ENCODE measurements around the gene KCTD3.

KCTD3 gene

GRCh38 chr1:215623162-215623561 is 56.1 kb downstream of the KCTD3 start:
- Histone ChIP-seq H3K9me3 (ENCODE audit: control insufficient read depth in 5 of 5, low read length in 5 of 5) (no peaks in the 10 kb centered on the region), H3K27me3 (ENCODE audit: control insufficient read depth in 5 of 5, insufficient read depth in 4 of 5, low read length in 5 of 5) (no peaks in the 10 kb centered on the region), H3K9ac (ENCODE audit: low read length in 5 of 5) (no peak overlapping the region), H3K4me1 (ENCODE audit: control insufficient read depth in 5 of 5, insufficient read depth in 5 of 5, low read length in 5 of 5) (no peaks in the 10 kb centered on the region), H3K27ac (ENCODE audit: low read depth, low read length) (no peak overlapping the region), H3K36me3 (ENCODE audit: control insufficient read depth in 5 of 5, insufficient read depth in 5 of 5, low read length in 5 of 5) (peaks cover 11 to 39% (median 29%) of the 10 kb centered on the region in 5 donors), H3K4me3 (ENCODE audit: low read depth in 1 of 5, low read length in 5 of 5) (no peak overlapping the region)

- Histone ChIP-seq H3K4me1 (ENCODE audit: control insufficient read depth in 5 of 5, insufficient read depth in 5 of 5, low read length in 5 of 5) (no peaks in the 10 kb centered on the region), H3K9ac (ENCODE audit: low read length in 5 of 5) (no peak overlapping the region), H3K36me3 (ENCODE audit: control insufficient read depth in 5 of 5, insufficient read depth in 5 of 5, low read length in 5 of 5) (peaks cover 3 to 15% (median 11%) of the 10 kb centered on the region in 5 donors), H3K9me3 (ENCODE audit: control insufficient read depth in 5 of 5, low read length in 5 of 5) (no peaks in the 10 kb centered on the region), H3K27me3 (ENCODE audit: control insufficient read depth in 5 of 5, insufficient read depth in 4 of 5, low read length in 5 of 5) (no peaks in the 10 kb centered on the region), H3K27ac (ENCODE audit: low read depth, low read length) (no peak overlapping the region), H3K4me3 (ENCODE audit: low read depth in 1 of 5, low read length in 5 of 5) (no peak overlapping the region)
Observed at GRCh38 chr1:215625949-215626348, 58.8 kb downstream of the KCTD3 start.

GRCh38 chr1:215631040-215631439 is 63.9 kb downstream of the KCTD3 start:
- no peaks in the 10 kb centered on the region for H3K9me3 ChIP-seq (ENCODE audit: control insufficient read depth in 5 of 5, low read length in 5 of 5)
- H3K36me3 ChIP-seq (ENCODE audit: control insufficient read depth in 5 of 5, insufficient read depth in 5 of 5, low read length in 5 of 5): no peaks in the 10 kb centered on the region
- no peak overlapping the region for H3K27ac ChIP-seq (ENCODE audit: low read depth, low read length)
- H3K4me1 ChIP-seq (ENCODE audit: control insufficient read depth in 5 of 5, insufficient read depth in 5 of 5, low read length in 5 of 5): peaks cover 0 to 4% (median 2%) of the 10 kb centered on the region in 5 donors
- H3K27me3 ChIP-seq (ENCODE audit: control insufficient read depth in 5 of 5, insufficient read depth in 4 of 5, low read length in 5 of 5): no peaks in the 10 kb centered on the region
- H3K9ac ChIP-seq (ENCODE audit: low read length in 5 of 5): no peak overlapping the region
- H3K4me3 ChIP-seq (ENCODE audit: low read depth in 1 of 5, low read length in 5 of 5): no peak overlapping the region

- Histone ChIP-seq H3K4me3 (ENCODE audit: low read depth in 1 of 5, low read length in 5 of 5) (no peak overlapping the region), H3K4me1 (ENCODE audit: control insufficient read depth in 5 of 5, insufficient read depth in 5 of 5, low read length in 5 of 5) (peaks cover 0 to 9% (median 6%) of the 10 kb centered on the region in 5 donors), H3K36me3 (ENCODE audit: control insufficient read depth in 5 of 5, insufficient read depth in 5 of 5, low read length in 5 of 5) (no peaks in the 10 kb centered on the region), H3K9ac (ENCODE audit: low read length in 5 of 5) (no peak overlapping the region), H3K27me3 (ENCODE audit: control insufficient read depth in 5 of 5, insufficient read depth in 4 of 5, low read length in 5 of 5) (no peaks in the 10 kb centered on the region), H3K9me3 (ENCODE audit: control insufficient read depth in 5 of 5, low read length in 5 of 5) (no peaks in the 10 kb centered on the region), H3K27ac (ENCODE audit: low read depth, low read length) (no peak overlapping the region)
Observed at GRCh38 chr1:215631489-215631888, 64.4 kb downstream of the KCTD3 start.

- peaks cover 0 to 24% (median 16%) of the 10 kb centered on the region in 5 donors for H3K4me1 ChIP-seq (ENCODE audit: control insufficient read depth in 5 of 5, insufficient read depth in 5 of 5, low read length in 5 of 5)
- peak overlapping the region in 1 of 5 donors; percentile 71 for H3K9ac ChIP-seq (ENCODE audit: low read length in 5 of 5)
- no peaks in the 10 kb centered on the region for H3K9me3 ChIP-seq (ENCODE audit: control insufficient read depth in 5 of 5, low read length in 5 of 5)
- no peak overlapping the region for H3K4me3 ChIP-seq (ENCODE audit: low read depth in 1 of 5, low read length in 5 of 5)
- H3K27me3 ChIP-seq (ENCODE audit: control insufficient read depth in 5 of 5, insufficient read depth in 4 of 5, low read length in 5 of 5): no peaks in the 10 kb centered on the region
- H3K36me3 ChIP-seq (ENCODE audit: control insufficient read depth in 5 of 5, insufficient read depth in 5 of 5, low read length in 5 of 5): no peaks in the 10 kb centered on the region
- H3K27ac ChIP-seq (ENCODE audit: low read depth, low read length): peak overlapping the region; percentile 82
Observed at GRCh38 chr1:215635827-215636226, 68.7 kb downstream of the KCTD3 start.

- Histone ChIP-seq H3K4me3 (ENCODE audit: low read depth in 1 of 5, low read length in 5 of 5) (peak overlapping the region in 4 of 5 donors; percentile 3 to 61 (median 28)), H3K4me1 (ENCODE audit: control insufficient read depth in 5 of 5, insufficient read depth in 5 of 5, low read length in 5 of 5) (peaks cover 0 to 27% (median 16%) of the 10 kb centered on the region in 5 donors), H3K36me3 (ENCODE audit: control insufficient read depth in 5 of 5, insufficient read depth in 5 of 5, low read length in 5 of 5) (no peaks in the 10 kb centered on the region), H3K27me3 (ENCODE audit: control insufficient read depth in 5 of 5, insufficient read depth in 4 of 5, low read length in 5 of 5) (no peaks in the 10 kb centered on the region), H3K9ac (ENCODE audit: low read length in 5 of 5) (peak overlapping the region in 2 of 5 donors; percentile 54 to 71), H3K9me3 (ENCODE audit: control insufficient read depth in 5 of 5, low read length in 5 of 5) (no peaks in the 10 kb centered on the region), H3K27ac (ENCODE audit: low read depth, low read length) (peak overlapping the region; percentile 82)
Observed at GRCh38 chr1:215636258-215636965, 69.3 kb downstream of the KCTD3 start.

GRCh38 chr1:215637041-215637573 is 70.0 kb downstream of the KCTD3 start:
- Histone ChIP-seq H3K9me3 (ENCODE audit: control insufficient read depth in 5 of 5, low read length in 5 of 5) (no peaks in the 10 kb centered on the region), H3K4me1 (ENCODE audit: control insufficient read depth in 5 of 5, insufficient read depth in 5 of 5, low read length in 5 of 5) (peaks cover 0 to 27% (median 16%) of the 10 kb centered on the region in 5 donors), H3K36me3 (ENCODE audit: control insufficient read depth in 5 of 5, insufficient read depth in 5 of 5, low read length in 5 of 5) (no peaks in the 10 kb centered on the region), H3K9ac (ENCODE audit: low read length in 5 of 5) (peak overlapping the region in 2 of 5 donors; percentile 54 to 71), H3K4me3 (ENCODE audit: low read depth in 1 of 5, low read length in 5 of 5) (peak overlapping the region in 4 of 5 donors; percentile 3 to 61 (median 28)), H3K27me3 (ENCODE audit: control insufficient read depth in 5 of 5, insufficient read depth in 4 of 5, low read length in 5 of 5) (no peaks in the 10 kb centered on the region), H3K27ac (ENCODE audit: low read depth, low read length) (peak overlapping the region; percentile 82)

- H3K9ac ChIP-seq (ENCODE audit: low read length in 5 of 5): no peak overlapping the region
- H3K9me3 ChIP-seq (ENCODE audit: control insufficient read depth in 5 of 5, low read length in 5 of 5): no peaks in the 10 kb centered on the region
- H3K4me3 ChIP-seq (ENCODE audit: low read depth in 1 of 5, low read length in 5 of 5): no peak overlapping the region
- no peak overlapping the region for H3K27ac ChIP-seq (ENCODE audit: low read depth, low read length)
- H3K27me3 ChIP-seq (ENCODE audit: control insufficient read depth in 5 of 5, insufficient read depth in 4 of 5, low read length in 5 of 5): no peaks in the 10 kb centered on the region
- no peaks in the 10 kb centered on the region for H3K36me3 ChIP-seq (ENCODE audit: control insufficient read depth in 5 of 5, insufficient read depth in 5 of 5, low read length in 5 of 5)
- H3K4me1 ChIP-seq (ENCODE audit: control insufficient read depth in 5 of 5, insufficient read depth in 5 of 5, low read length in 5 of 5): peaks cover 0 to 27% (median 16%) of the 10 kb centered on the region in 5 donors
Observed at GRCh38 chr1:215640429-215641148, 73.5 kb downstream of the KCTD3 start.

- no peaks in the 10 kb centered on the region for H3K9me3 ChIP-seq (ENCODE audit: control insufficient read depth in 5 of 5, low read length in 5 of 5)
- H3K27ac ChIP-seq (ENCODE audit: low read depth, low read length): no peak overlapping the region
- H3K36me3 ChIP-seq (ENCODE audit: control insufficient read depth in 5 of 5, insufficient read depth in 5 of 5, low read length in 5 of 5): no peaks in the 10 kb centered on the region
- no peak overlapping the region for H3K9ac ChIP-seq (ENCODE audit: low read length in 5 of 5)
- H3K4me3 ChIP-seq (ENCODE audit: low read depth in 1 of 5, low read length in 5 of 5): no peak overlapping the region
- no peaks in the 10 kb centered on the region for H3K27me3 ChIP-seq (ENCODE audit: control insufficient read depth in 5 of 5, insufficient read depth in 4 of 5, low read length in 5 of 5)
- peaks cover 0 to 10% (median 0%) of the 10 kb centered on the region in 5 donors for H3K4me1 ChIP-seq (ENCODE audit: control insufficient read depth in 5 of 5, insufficient read depth in 5 of 5, low read length in 5 of 5)
Observed at GRCh38 chr1:215643592-215644321, 76.7 kb downstream of the KCTD3 start.

Data from subcutaneous abdominal adipose tissue (tissue), 5 donors.